Thyroid gland (tissue), 4 donors: ENCODE measurements around the gene GPR132.

Experiments
- POLR2A ChIP-seq, 2 donors: fragments of 450-650 bp; IDR thresholded peaks; one replicate each; pipeline ENCODE4 v1.6.1; 2017; ENCODE audit warnings: antibody characterized with exemption in 2 of 2, mild to moderate bottlenecking in 2 of 2, moderate library complexity in 1 of 2
- TF ChIP-seq, protein P1 (sequence below), 6 experiments: fragments of 200-600 bp in 3 of 6; fragments of 450-650 bp in 3 of 6; sonication (generic) in 3 of 6; IDR thresholded peaks; one replicate each; pipeline ENCODE4 v1.5.1; 2016 to 2019; ENCODE audit warnings: antibody characterized with exemption in 6 of 6, mild to moderate bottlenecking in 2 of 6, inconsistent platforms in 1 of 6, moderate library complexity in 1 of 6

DNA sequence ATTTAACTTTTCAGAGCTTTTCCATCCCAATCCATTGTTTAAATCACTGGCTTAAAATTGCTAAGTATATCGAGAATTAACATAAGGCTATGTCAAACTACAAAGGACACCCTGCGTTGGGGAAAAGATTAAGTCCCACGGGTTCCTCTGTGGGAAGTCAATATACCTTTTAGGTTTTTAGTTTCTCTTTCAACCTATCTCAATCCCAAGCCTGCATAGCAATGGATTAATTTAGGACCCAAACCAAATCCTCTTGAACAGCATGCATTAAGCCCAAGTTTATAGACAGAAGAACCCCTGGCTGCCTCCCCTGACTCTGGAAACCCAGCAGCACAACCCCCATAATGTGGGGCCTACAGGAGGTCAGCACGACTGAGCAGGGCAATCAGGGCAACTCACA lies 50.6 kb downstream of the GPR132 start:
- TF ChIP-seq POLR2A (IDR thresholded peaks at IDR 0.05) = no peak
- TF ChIP-seq, protein P1, sequence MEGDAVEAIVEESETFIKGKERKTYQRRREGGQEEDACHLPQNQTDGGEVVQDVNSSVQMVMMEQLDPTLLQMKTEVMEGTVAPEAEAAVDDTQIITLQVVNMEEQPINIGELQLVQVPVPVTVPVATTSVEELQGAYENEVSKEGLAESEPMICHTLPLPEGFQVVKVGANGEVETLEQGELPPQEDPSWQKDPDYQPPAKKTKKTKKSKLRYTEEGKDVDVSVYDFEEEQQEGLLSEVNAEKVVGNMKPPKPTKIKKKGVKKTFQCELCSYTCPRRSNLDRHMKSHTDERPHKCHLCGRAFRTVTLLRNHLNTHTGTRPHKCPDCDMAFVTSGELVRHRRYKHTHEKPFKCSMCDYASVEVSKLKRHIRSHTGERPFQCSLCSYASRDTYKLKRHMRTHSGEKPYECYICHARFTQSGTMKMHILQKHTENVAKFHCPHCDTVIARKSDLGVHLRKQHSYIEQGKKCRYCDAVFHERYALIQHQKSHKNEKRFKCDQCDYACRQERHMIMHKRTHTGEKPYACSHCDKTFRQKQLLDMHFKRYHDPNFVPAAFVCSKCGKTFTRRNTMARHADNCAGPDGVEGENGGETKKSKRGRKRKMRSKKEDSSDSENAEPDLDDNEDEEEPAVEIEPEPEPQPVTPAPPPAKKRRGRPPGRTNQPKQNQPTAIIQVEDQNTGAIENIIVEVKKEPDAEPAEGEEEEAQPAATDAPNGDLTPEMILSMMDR (IDR thresholded peaks at IDR 0.05) = no peak
